Gastroesophageal sphincter (tissue), 4 donors: ENCODE data around the gene PTPRG. TPM values are rescaled to one million over a fixed set of nuclear protein-coding genes. Genes with fewer than 3 reads are reported as not detected.

ENCODE experiments used
- ATAC-seq: fragments of 150-250 bp; one replicate; pipeline ENCODE4 v1.9.1; 2016; ENCODE audit warnings: mild to moderate bottlenecking, moderate library complexity
- H3K27ac ChIP-seq, 4 donors: fragments of 200-600 bp; sonication (generic) in 3 of 4; 1 replicate in 3 of 4; 2 replicates in 1 of 4; pipeline ENCODE4 v1.5.1; 2016 to 2019
- H3K27me3 ChIP-seq: fragments of 200-600 bp; sonication (generic); one replicate; pipeline ENCODE4 v1.5.1; 2019
- H3K36me3 ChIP-seq, 2 donors: fragments of 200-600 bp; sonication (generic); one replicate each; pipeline ENCODE4 v1.5.1; 2019; ENCODE audit warnings: control low read depth in 1 of 2
- H3K4me1 ChIP-seq, 3 donors: fragments of 200-600 bp; sonication (generic); 1 replicate in 2 of 3; 2 replicates in 1 of 3; pipeline ENCODE4 v1.5.1; 2016 to 2019; ENCODE audit warnings: control low read depth in 2 of 3
- H3K4me3 ChIP-seq, 2 donors: fragments of 200-600 bp; sonication (generic); one replicate each; pipeline ENCODE4 v1.5.1; 2019; ENCODE audit warnings: mild to moderate bottlenecking in 1 of 2, moderate library complexity in 1 of 2
- H3K9me3 ChIP-seq, 3 donors: fragments of 200-600 bp; sonication (generic); one replicate each; pipeline ENCODE4 v1.5.1; 2017 to 2019; ENCODE audit warnings: control low read depth in 2 of 3
- EP300 ChIP-seq: sonication (generic); formaldehyde crosslinking; IDR thresholded peaks from one replicate; pipeline ENCODE4 v1.6.1; 2017; ENCODE audit warnings: antibody characterized with exemption, mild to moderate bottlenecking
- POLR2A ChIP-seq, 2 donors: fragments of 450-650 bp; IDR thresholded peaks; one replicate each; pipeline ENCODE4 v1.6.1; 2017; ENCODE audit warnings: antibody characterized with exemption in 2 of 2, mild to moderate bottlenecking in 2 of 2, moderate library complexity in 1 of 2
- POLR2AphosphoS5 ChIP-seq: sonication (generic); formaldehyde crosslinking; IDR thresholded peaks from one replicate; pipeline ENCODE4 v1.6.1; 2017; ENCODE audit warnings: antibody characterized with exemption
- WGBS, 2 donors: methylation state at CpG; one replicate each; pipeline ENCODE4 v1.1.5; 2018; ENCODE audit warnings: low coverage in 1 of 2; 5-methylcytosine and 5-hydroxymethylcytosine counted together
- total RNA-seq, 4 donors: library from RNA; depleted of rRNA; stranded (reverse); fragments of >200 nt; gene quantifications; one replicate each; pipeline ENCODE4 v1.1.0, GENCODE V29; 2016
- TF ChIP-seq, protein P1 (sequence below), 4 experiments: fragments of 200-600 bp in 2 of 4; fragments of 450-650 bp in 2 of 4; sonication (generic) in 1 of 4; IDR thresholded peaks; one replicate each; pipeline ENCODE4 v1.5.1; 2017 to 2019; ENCODE audit warnings: antibody characterized with exemption in 4 of 4, mild to moderate bottlenecking in 2 of 4, moderate library complexity in 2 of 4

The PTPRG gene
- total RNA-seq, 4 donors from 2014 or later: 48.7 to 81.9 (median 52.8) TPM

DNA sequence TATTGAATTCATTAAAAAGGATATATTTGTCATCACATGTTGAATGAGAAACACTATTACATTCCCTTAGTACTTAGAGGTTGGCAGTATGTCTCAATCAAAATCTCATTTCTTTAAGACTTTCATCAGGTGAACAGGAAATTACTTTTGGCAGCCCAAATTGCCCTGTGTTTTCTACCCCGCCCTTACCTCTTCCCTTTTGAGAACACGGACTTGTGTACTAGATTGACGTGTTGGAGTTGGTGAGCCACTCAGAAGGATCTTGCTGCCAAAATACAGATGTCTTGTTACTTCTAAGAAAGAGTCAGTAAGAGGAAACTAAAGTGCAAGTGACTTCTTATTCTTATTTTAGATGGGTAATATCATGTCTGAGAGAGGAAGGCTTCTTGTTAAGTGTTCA, 425.1 kb downstream of the PTPRG start:
- Histone ChIP-seq H3K4me1 (no peaks in the 10 kb centered on the region), H3K27me3 (no peaks in the 10 kb centered on the region), H3K36me3 (no peaks in the 10 kb centered on the region), H3K27ac (no peak overlapping the region), H3K9me3 (no peaks in the 10 kb centered on the region), H3K4me3 (no peak overlapping the region)
- WGBS, 2 donors: 77 to 96% methylated on average over 3 of the region's 3 CpGs
- TF ChIP-seq POLR2A (IDR thresholded peaks at IDR 0.05) (no peak), EP300 (no peak), POLR2AphosphoS5 (no peak)
- TF ChIP-seq, protein P1, sequence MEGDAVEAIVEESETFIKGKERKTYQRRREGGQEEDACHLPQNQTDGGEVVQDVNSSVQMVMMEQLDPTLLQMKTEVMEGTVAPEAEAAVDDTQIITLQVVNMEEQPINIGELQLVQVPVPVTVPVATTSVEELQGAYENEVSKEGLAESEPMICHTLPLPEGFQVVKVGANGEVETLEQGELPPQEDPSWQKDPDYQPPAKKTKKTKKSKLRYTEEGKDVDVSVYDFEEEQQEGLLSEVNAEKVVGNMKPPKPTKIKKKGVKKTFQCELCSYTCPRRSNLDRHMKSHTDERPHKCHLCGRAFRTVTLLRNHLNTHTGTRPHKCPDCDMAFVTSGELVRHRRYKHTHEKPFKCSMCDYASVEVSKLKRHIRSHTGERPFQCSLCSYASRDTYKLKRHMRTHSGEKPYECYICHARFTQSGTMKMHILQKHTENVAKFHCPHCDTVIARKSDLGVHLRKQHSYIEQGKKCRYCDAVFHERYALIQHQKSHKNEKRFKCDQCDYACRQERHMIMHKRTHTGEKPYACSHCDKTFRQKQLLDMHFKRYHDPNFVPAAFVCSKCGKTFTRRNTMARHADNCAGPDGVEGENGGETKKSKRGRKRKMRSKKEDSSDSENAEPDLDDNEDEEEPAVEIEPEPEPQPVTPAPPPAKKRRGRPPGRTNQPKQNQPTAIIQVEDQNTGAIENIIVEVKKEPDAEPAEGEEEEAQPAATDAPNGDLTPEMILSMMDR (IDR thresholded peaks at IDR 0.05): no peak
- ATAC-seq: no peak

DNA sequence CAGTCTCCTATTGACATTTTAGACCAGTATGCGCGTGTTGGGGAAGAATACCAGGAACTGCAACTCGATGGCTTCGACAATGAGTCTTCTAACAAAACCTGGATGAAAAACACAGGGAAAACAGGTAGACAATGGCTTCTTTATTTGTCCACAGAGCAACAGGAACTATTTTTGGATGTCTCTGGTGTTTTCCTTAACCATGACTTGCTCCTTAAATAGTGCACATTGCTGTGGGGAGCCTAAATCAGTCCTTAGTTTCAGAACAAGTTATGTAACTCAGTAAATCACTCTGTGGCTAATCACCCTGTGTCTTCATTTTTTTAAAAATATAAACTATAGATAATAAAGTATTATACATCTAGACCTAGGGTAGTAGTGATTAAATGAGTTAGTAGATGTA, 428.3 kb downstream of the PTPRG start:
- Histone ChIP-seq H3K36me3 (no peaks in the 10 kb centered on the region), H3K27me3 (no peaks in the 10 kb centered on the region), H3K4me3 (no peak overlapping the region), H3K27ac (no peak overlapping the region), H3K4me1 (no peaks in the 10 kb centered on the region), H3K9me3 (no peaks in the 10 kb centered on the region)
- no peak for ATAC-seq
- WGBS, 2 donors: 82 to 95% methylated on average over 2 to 4 of the region's 4 CpGs
- TF ChIP-seq, protein P1 (IDR thresholded peaks at IDR 0.05): no peak
- TF ChIP-seq POLR2AphosphoS5 (no peak), POLR2A (IDR thresholded peaks at IDR 0.05) (no peak)

DNA sequence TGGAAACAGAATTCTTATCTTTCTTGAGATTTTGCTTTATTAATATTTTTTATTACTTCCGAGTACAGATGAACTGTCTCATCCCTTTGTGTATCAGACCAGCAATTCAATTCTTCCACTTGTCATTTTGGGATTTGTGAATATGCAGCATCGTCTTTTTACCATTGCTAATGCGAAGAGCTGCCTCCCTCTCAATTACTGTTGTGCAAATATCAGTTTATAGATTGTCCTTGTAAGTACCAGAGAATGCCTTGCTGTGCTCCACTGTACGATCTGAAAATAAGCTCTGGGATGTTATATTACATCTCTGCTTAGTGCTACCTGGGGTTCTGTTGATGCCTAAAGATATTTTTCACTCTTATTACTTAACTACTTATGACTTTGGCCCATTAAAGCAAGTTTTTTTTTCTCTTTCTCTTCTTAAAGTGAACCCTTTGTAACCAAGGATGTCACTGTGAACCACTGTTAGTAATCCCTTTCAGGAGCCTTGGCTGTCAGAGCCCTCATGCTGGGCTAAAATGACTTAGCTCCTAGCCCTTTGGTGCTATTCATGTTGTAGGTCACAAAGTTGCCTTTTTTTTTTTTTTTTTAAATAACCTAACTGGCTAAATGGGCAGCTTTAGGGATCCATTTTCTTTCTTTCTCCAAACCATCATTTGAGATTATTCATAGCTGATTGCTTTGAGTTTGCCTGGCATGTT, 429.1 kb downstream of the PTPRG start:
- no peak overlapping the region for H3K4me3 ChIP-seq
- WGBS, 2 donors: 96 to 97% methylated on average over 4 of the region's 4 CpGs
- TF ChIP-seq, protein P1 (IDR thresholded peaks at IDR 0.05): no peak
- no peaks in the 10 kb centered on the region for H3K27me3 ChIP-seq
- H3K27ac ChIP-seq: no peak overlapping the region
- no peaks in the 10 kb centered on the region for H3K36me3 ChIP-seq
- H3K9me3 ChIP-seq: no peaks in the 10 kb centered on the region
- no peak for ATAC-seq
- no peaks in the 10 kb centered on the region for H3K4me1 ChIP-seq

DNA sequence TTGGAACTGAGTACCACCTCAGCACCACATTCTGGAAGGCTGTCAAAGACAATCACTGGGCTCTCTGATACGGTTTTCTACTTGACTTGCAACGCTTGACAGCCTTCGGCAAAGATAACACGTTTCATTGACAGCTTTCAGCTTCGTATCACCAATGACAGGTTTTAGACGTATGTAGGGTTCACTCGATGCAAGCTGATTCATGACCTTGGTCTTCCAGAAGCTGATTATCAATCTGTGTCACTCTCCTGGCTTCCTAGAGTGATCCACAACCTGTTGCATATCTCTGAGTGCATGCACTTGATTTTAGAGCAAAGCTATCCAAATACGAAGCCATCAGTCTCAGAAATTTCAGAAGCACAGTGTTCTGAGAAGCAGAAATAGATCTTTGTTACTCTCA, 430.3 kb downstream of the PTPRG start:
- Histone ChIP-seq H3K9me3 (no peaks in the 10 kb centered on the region), H3K4me3 (no peak overlapping the region), H3K27ac (no peak overlapping the region), H3K4me1 (peaks cover 0 to 6% (median 6%) of the 10 kb centered on the region in 3 donors), H3K27me3 (no peaks in the 10 kb centered on the region), H3K36me3 (no peaks in the 10 kb centered on the region)
- ATAC-seq: no peak
- 90 to 97% methylated on average over 6 to 7 of the region's 8 CpGs for WGBS, 2 donors
- TF ChIP-seq POLR2AphosphoS5: no peak
- TF ChIP-seq POLR2A (IDR thresholded peaks at IDR 0.05): no peak
- TF ChIP-seq EP300: no peak
- TF ChIP-seq, protein P1 (IDR thresholded peaks at IDR 0.05): no peak

DNA sequence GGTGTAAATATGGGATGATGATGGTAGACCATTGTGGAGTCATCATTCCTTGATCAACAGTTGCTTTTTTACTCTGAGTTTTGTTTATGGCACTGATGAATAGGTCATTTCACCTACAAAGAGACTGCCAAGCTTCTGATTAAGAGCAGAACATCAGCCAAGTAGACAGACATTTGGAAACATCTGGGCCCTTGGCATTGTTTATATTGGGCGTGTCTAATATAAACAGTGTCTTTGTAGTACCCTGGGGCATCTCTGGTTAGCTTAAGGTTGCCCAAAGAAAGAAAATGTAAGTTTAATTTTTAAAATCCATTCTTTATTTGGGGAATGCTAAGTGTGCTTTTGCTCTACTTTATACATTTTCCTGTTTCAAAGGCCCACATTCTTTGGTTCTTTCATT, 435.0 kb downstream of the PTPRG start:
- H3K27ac ChIP-seq: no peak overlapping the region
- peaks cover 0 to 12% (median 6%) of the 10 kb centered on the region in 3 donors for H3K4me1 ChIP-seq
- WGBS, 2 donors: 18 to 33% methylated on average over 1 of the region's 1 CpG
- H3K4me3 ChIP-seq: no peak overlapping the region
- H3K9me3 ChIP-seq: no peaks in the 10 kb centered on the region
- no peaks in the 10 kb centered on the region for H3K27me3 ChIP-seq
- no peak for ATAC-seq
- no peak for TF ChIP-seq POLR2A (IDR thresholded peaks at IDR 0.05)
- TF ChIP-seq, protein P1 (IDR thresholded peaks at IDR 0.05): no peak
- TF ChIP-seq POLR2AphosphoS5: no peak
- no peak for TF ChIP-seq EP300
- H3K36me3 ChIP-seq: no peaks in the 10 kb centered on the region
